Tibial nerve (tissue), 4 donors: ENCODE results near the gene GRIN2A.

Source experiments
- EP300 ChIP-seq, 2 donors: sonication (generic); formaldehyde crosslinking; IDR thresholded peaks; one replicate each; pipeline ENCODE4 v1.6.1; 2017; ENCODE audit warnings: antibody characterized with exemption in 2 of 2, mild to moderate bottlenecking in 1 of 2
- POLR2A ChIP-seq, 2 donors: fragments of 450-650 bp; IDR thresholded peaks; one replicate each; pipeline ENCODE4 v1.6.1; 2017; ENCODE audit warnings: antibody characterized with exemption in 2 of 2, mild to moderate bottlenecking in 2 of 2, moderate library complexity in 2 of 2
- TF ChIP-seq, protein P1 (sequence below), 5 experiments: fragments of 200-600 bp in 3 of 5; fragments of 450-650 bp in 2 of 5; sonication (generic) in 3 of 5; IDR thresholded peaks; one replicate each; pipeline ENCODE4 v1.5.1; 2016 to 2019; ENCODE audit warnings: antibody characterized with exemption in 5 of 5, mild to moderate bottlenecking in 3 of 5, moderate library complexity in 2 of 5

DNA sequence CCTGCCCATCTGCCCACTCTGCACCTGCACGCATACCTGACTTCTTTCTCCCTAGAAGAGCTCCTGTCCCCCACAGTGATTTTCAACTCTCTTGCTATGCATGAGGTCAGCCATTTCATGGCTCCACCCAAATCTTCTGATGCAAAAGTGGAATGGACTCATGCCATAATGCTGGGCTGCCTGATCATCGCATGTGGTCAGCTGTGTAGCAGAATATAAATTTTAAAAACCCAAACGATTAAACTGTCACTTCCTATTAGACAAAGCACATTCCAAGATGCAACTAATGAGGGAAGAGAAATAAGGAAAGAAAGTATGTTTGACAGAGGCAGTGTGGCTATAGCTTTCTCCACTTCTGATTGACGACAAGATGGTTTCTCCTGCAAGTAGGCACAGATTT is 26.1 kb downstream of the GRIN2A start:
- TF ChIP-seq, protein P1, sequence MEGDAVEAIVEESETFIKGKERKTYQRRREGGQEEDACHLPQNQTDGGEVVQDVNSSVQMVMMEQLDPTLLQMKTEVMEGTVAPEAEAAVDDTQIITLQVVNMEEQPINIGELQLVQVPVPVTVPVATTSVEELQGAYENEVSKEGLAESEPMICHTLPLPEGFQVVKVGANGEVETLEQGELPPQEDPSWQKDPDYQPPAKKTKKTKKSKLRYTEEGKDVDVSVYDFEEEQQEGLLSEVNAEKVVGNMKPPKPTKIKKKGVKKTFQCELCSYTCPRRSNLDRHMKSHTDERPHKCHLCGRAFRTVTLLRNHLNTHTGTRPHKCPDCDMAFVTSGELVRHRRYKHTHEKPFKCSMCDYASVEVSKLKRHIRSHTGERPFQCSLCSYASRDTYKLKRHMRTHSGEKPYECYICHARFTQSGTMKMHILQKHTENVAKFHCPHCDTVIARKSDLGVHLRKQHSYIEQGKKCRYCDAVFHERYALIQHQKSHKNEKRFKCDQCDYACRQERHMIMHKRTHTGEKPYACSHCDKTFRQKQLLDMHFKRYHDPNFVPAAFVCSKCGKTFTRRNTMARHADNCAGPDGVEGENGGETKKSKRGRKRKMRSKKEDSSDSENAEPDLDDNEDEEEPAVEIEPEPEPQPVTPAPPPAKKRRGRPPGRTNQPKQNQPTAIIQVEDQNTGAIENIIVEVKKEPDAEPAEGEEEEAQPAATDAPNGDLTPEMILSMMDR (IDR thresholded peaks at IDR 0.05), result no peak
- TF ChIP-seq POLR2A (IDR thresholded peaks at IDR 0.05), result no peak
- no peak for TF ChIP-seq EP300 (IDR thresholded peaks at IDR 0.05)
